CMK (cell line): ENCODE results near the gene PDCD2.
"Not testable (repeated sequence)": the region's sequence is repeated elsewhere in the genome, so short reads cannot be mapped to it uniquely, and the experiment has no call there.

ENCODE experiments used
- DNase-seq: peaks from one replicate; pipeline ENCODE4 v3.0.0-alpha.2; 2010; ENCODE audit warnings: low read depth

Gene PDCD2

GRCh38 chr6:170545405-170545804, 39.0 kb downstream of the PDCD2 start:
- DNase-seq: no peak

- no peak for DNase-seq
Observed at GRCh38 chr6:170542031-170542719, 42.3 kb downstream of the PDCD2 start.

GRCh38 chr6:170537329-170537728, 47.1 kb downstream of the PDCD2 start:
- no peak for DNase-seq

- DNase-seq: no peak
Observed at GRCh38 chr6:170536671-170537070, 47.8 kb downstream of the PDCD2 start.

- no peak for DNase-seq
Observed at GRCh38 chr6:170535004-170535403, 49.4 kb downstream of the PDCD2 start.

GRCh38 chr6:170533792-170534191, 50.6 kb downstream of the PDCD2 start:
- no peak for DNase-seq

- DNase-seq: no peak
Observed at GRCh38 chr6:170532867-170533488, 51.5 kb downstream of the PDCD2 start.

GRCh38 chr6:170529839-170530469, 54.5 kb downstream of the PDCD2 start:
- DNase-seq: peak; percentile 25

GRCh38 chr6:170527995-170528394, 56.4 kb downstream of the PDCD2 start:
- DNase-seq: not testable (repeated sequence)

GRCh38 chr6:170525795-170526194, 58.6 kb downstream of the PDCD2 start:
- no peak for DNase-seq
